HepG2 (cell line): ENCODE data around the gene TMEM178A.

ENCODE experiments used
- ATF4 ChIP-seq, 2 experiments: fragments of 450-650 bp in 1 of 2; sonication (generic) in 1 of 2; formaldehyde crosslinking; IDR thresholded peaks; 2 replicates each; pipeline versions ENCODE4 v1.5.0 to v1.8.0; 2020 to 2022; ENCODE audit warnings: mild to moderate bottlenecking in 1 of 2, missing genetic modification reagents in 1 of 2
- KDM1A ChIP-seq: IDR thresholded peaks from 2 replicates; pipeline ENCODE4 v1.6.1; 2016; ENCODE audit warnings: missing compliant biosample characterization
- RXRA ChIP-seq: sonication (generic); formaldehyde crosslinking; IDR thresholded peaks from 2 replicates; pipeline ENCODE4 v1.5.1; 2020; ENCODE audit warnings: missing genetic modification reagents
- ZNF512 ChIP-seq: sonication (generic); formaldehyde crosslinking; IDR thresholded peaks from 2 replicates; pipeline ENCODE4 v1.4.0; 2020; ENCODE audit warnings: mild to moderate bottlenecking, missing genetic modification reagents
- TF ChIP-seq, protein P1 (sequence below), 2 experiments: IDR thresholded peaks; 2 replicates each; pipeline ENCODE4 v1.6.1; 2011 to 2012; ENCODE audit warnings: low read length in 2 of 2, borderline replicate concordance in 1 of 2, low read depth in 1 of 2, mild to moderate bottlenecking in 1 of 2, moderate library complexity in 1 of 2

DNA sequence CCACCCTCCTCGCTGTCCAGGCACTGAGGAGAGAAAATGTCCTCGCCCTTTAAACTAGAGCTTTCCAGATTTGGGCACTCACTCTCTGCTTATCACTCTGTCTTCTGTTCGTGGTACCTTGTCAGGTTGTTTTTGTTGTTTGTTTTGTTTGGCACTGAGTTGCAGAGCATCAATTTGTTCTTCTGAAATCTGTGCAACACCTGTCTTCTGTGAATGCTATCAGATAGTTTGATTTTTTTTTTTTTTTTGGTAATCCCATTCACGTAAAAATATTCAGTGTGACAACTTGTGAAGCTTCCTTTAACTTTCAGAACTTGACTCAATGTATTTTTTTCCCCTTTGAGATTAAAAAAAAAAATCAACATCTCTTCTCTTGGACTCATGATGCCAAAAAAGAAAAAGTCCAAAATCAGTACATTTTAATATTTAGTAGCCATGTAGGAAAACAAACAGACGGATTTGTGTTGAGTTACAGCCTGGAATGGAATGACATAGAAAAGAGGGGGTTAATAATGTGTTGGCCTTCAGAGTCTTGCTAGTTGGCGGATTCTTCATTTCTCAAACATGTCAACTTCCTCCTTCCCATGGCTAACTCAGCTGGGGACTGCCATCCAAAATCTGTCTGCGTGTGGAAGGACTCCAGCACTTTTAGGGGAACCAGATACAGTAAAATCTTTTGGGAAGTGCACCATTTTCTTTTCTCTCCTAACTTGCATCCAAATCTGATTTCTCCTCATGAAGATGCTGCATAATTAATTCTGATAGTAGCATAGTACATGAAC is 1.6 kb downstream of the TMEM178A start:
- no peak for TF ChIP-seq ZNF512 (CRISPR knock-in tag)
- TF ChIP-seq KDM1A (CRISPR knock-in tag) = no peak
- no peak for TF ChIP-seq RXRA (CRISPR knock-in tag)
- TF ChIP-seq ATF4 (CRISPR knock-in tag; IDR thresholded peaks at IDR 0.05) = no peak
- TF ChIP-seq, protein P1, sequence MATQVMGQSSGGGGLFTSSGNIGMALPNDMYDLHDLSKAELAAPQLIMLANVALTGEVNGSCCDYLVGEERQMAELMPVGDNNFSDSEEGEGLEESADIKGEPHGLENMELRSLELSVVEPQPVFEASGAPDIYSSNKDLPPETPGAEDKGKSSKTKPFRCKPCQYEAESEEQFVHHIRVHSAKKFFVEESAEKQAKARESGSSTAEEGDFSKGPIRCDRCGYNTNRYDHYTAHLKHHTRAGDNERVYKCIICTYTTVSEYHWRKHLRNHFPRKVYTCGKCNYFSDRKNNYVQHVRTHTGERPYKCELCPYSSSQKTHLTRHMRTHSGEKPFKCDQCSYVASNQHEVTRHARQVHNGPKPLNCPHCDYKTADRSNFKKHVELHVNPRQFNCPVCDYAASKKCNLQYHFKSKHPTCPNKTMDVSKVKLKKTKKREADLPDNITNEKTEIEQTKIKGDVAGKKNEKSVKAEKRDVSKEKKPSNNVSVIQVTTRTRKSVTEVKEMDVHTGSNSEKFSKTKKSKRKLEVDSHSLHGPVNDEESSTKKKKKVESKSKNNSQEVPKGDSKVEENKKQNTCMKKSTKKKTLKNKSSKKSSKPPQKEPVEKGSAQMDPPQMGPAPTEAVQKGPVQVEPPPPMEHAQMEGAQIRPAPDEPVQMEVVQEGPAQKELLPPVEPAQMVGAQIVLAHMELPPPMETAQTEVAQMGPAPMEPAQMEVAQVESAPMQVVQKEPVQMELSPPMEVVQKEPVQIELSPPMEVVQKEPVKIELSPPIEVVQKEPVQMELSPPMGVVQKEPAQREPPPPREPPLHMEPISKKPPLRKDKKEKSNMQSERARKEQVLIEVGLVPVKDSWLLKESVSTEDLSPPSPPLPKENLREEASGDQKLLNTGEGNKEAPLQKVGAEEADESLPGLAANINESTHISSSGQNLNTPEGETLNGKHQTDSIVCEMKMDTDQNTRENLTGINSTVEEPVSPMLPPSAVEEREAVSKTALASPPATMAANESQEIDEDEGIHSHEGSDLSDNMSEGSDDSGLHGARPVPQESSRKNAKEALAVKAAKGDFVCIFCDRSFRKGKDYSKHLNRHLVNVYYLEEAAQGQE (IDR thresholded peaks at IDR 0.05; ENCODE audit: borderline replicate concordance in 1 of 2, low read depth in 1 of 2, low read length in 2 of 2) = no peak
